ENCODE measurements around the gene SYTL2. TPM values are rescaled to one million over a fixed set of nuclear protein-coding genes. Genes with fewer than 3 reads are reported as not detected.
"Not testable (repeated sequence)": the region's sequence is repeated elsewhere in the genome, so short reads cannot be mapped to it uniquely, and the experiment has no call there.

Gene SYTL2
- total RNA-seq, 2 donors from 2014 or later = 144 to 183 TPM

DNA sequence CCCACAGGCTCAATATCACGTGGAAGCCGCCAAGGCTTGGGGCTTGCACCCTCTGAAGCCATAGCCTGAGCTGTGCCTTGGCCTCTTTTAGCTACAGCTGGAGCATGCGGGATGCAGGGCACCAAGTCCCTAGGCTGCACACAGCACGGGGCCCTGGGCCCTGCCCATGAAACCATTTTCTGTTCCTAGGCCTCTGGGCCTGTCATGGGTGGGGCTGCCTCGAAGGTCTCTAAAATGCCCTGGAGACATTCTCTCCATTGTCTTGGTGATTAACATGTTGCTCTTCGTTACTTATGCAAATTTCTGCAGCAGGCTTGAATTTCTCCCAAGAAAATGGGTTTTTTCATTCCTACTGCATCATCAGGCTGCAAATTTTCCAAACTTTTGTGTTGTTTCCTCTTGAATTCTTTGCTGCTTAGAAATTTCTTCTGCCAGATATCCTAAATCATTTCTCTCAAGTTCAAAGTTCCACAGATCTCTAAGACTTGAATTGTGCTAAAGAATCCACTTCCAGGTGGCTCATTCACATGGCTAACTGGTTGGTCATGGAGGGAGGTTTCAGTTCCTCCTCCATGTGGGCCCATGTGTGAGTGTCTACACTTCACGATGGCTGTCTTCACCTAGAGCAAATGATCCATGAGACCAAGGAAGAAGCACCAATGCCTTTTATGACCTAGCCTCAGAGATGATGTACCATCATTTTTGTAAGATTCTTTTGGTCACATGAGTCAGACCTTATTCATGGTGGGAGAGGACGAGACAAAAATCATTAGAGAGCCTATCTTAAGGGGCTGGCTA, 138.6 kb downstream of the SYTL2 start:
- intact Hi-C loops (cut with DNase I) = no loop called here
- DNase-seq (ENCODE audit: low spot score) = no peak

DNA sequence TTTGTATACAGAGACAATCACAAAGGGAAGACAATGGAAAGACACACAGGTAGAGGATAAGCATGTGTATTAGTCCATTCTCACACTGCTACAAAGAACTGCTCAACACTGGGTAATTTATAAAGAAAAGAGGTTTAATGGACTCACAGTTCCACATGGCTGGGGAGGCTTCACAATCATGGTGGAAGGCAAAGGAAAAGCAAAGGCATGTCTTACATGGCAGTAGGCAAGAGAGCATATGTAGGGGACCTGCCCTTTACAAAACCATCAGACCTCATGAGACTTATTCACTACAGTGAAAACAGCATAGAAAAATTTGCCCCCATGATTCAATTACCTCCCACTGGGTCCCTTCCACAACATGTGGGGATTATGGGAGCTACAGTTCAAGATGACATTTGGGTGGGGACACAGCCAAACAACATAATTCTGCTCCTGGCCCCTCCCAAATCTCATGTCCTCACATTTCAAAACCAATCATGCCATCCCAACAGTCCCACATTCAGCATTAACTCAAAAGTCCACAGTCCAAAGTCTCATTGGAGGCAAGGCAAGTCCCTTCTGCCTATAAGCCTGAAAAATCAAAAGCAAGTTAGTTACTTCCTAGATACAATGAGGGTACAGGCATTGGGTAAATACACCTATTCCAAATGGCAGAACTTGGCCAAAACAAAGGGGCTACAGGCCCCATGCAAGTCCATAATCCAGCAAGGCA, 139.8 kb downstream of the SYTL2 start:
- intact Hi-C loops (cut with DNase I); DNase-seq (ENCODE audit: low spot score): not testable (repeated sequence)

DNA sequence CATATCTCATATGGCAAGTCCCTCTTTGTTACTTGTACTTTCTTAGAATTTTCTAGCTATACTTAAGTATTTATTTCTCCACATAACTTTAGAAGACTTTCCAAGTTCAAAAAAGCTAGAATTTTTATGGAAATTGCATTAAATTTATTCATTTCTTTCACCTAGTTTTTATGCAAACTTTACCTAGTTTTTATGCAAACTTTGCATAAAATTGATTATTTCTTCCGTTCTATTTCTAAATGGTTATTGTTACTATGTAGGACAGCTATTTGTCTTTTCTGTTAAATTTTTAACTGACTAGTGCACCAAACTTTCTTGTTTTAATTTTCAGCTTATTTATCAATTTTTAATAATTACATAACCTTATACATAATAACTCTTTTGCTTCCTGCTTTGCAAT, 142.8 kb downstream of the SYTL2 start:
- intact Hi-C loops (cut with DNase I) = no loop called here
- no peak for DNase-seq (ENCODE audit: low spot score)

DNA sequence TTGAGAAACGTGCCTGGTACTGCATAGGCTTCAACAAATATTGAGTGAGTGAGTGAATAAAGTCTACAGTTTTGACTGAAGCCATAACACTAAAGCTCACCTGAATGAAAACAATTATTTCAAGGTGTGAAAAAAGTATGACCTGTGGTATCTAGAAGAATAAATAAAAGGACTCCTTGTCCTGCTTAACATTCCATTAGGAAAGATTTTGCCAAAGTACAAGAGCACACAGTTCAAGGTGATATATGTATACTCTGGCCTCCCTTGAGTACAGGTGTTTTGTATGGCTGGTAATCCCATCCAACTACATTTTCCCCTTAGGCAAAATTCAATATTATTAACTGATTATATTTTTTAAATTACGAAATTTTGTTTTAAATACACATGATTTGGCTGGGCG, 144.3 kb downstream of the SYTL2 start:
- DNase-seq (ENCODE audit: low spot score) = no peak
- intact Hi-C loops (cut with DNase I) = no loop called here

DNA sequence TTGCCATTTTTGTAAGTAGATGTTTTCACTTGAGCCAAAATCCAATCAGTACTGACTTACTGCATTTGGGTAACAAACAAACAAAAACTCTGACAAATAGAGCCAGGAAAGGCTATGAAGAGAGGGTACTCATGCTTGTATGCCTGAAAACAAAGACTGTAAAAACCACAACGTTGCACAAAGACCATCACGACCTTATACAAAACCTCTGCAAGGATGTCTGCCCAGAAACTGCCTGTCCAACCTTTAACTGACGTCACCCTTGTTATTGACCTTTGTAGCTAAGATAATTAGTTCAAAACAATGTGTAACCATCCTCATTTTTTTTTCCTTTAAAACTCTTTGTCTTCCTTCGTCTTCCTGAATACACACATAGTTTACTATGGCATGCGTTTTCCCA, 145.2 kb downstream of the SYTL2 start:
- intact Hi-C loops (cut with DNase I) = no loop called here
- no peak for DNase-seq (ENCODE audit: low spot score)

DNA sequence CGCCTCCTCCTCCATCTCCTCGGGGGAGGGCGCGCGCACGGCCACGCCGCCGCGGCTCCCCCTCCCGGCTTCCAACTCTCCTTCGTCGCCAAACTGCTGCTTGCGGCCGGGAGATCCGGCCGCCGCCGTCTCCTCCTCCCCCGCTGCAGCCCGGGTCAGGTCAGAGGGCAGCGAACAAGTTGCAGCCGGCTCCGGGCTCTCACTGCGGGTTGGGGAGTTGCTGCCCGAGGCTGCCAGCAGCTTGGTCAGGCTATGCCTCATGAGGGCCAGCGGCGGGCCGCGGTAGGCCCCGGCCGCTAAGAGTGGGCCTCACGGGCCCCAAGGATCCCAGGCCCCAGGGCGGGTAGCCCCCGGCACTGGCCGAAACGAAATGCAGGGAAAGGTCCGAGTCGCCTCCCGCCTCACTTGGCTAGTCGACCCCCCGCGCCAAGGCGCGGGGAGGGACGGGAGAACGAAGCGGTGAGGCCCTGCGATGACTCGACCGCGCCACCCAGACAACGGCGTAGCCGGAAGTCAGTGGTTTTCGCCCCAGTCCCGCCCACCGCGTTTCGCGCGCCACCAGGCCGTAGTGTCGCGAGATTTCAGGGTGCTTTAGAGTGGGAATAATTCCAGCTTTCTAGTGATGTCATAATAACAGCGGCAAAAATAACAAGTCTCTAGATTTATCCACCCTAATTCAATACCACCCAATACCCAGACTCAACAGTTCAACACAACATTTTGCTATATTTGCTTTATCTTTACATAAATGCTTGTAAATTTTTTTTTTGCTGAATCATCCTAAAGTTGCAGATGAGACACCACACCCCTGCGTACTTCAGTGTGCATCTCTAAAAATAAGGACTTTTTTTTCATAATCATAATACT, 146.1 kb downstream of the SYTL2 start, which contains the start of gene CREBZF:
Gene CREBZF, minus strand, starts transcription at position 515 of the 867 bp plus-strand sequence. Its CDS starts 254 bp downstream, at position 261.
- DNase-seq (ENCODE audit: low spot score) = peak; percentile 98
- intact Hi-C loops (cut with DNase I) = no loop called here

DNA sequence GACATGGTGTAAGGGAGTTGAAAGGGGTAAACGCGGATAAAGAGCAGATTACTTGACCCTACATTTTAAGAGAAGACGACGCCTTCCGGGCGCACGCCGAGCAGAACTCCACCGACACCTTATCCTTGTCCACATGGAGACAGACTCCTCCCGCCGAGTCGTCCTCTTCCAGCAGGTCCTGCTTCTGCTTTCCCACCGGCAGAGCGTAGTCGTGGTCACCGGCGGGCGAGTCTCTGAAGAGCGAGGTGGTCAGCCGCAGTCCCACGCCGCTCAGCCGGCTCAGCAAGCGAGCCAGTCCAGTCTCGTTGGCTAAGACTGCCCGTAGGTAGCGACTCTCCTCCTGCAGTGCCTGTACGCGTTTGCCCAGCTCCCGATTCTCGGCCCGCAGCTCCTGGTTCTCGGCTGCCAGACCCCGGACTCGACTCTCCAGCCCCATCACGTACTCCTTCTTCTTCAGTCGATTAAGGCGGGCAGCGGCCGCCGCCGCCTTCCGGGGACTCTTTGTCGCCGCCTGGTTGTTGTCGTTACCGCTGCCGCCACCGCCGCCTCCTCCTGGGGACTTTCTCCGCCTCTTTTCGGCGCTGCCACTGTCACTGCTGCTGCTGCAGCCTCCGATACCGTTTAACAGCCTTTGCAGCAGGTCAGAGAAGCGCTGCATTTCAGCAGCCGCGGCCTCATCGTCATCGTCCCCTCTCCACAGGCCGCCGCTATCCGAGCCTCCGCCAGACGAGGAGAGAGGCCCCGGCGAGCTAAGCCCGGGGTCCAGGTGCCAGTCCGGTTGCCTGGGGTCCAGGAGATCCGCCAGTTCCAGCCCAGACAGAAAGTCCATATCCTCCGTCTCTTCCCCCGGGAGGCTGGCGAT, 147.0 kb downstream of the SYTL2 start:
- peak; percentile 94 for DNase-seq (ENCODE audit: low spot score)
- intact Hi-C loops (cut with DNase I) = no loop called here

DNA sequence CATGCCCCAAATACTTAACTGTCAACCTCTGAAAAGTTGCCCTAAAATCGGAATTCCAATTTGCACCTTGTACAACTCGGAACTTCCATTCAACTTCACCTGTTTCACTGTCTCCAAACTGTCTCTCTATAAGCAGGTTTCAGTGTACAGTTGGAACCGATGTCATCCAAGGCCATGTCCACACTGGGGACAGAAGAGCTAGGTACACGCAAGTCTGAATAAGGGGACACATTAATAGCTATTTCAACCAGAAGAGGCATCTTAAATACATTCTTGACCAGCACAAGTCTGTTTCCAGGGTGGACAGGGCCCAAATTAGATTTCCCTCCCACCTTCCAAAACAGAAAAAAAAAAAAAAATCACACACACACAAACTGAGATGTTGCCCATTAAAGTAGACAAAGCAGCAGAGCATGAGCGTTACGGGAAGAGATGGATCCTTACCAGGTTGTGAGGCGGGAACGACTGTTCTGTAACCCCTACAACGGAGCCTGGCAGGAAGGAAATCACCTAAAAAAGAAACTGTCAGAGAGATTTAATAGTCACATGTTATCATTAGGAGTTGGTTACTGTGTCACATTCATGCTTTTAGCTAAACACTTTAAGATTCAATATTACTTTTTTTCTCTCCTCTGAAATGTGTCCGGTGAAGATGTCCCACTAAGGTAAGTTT, 147.7 kb downstream of the SYTL2 start:
- DNase-seq (ENCODE audit: low spot score) = no peak
- intact Hi-C loops (cut with DNase I) = no loop called here

DNA sequence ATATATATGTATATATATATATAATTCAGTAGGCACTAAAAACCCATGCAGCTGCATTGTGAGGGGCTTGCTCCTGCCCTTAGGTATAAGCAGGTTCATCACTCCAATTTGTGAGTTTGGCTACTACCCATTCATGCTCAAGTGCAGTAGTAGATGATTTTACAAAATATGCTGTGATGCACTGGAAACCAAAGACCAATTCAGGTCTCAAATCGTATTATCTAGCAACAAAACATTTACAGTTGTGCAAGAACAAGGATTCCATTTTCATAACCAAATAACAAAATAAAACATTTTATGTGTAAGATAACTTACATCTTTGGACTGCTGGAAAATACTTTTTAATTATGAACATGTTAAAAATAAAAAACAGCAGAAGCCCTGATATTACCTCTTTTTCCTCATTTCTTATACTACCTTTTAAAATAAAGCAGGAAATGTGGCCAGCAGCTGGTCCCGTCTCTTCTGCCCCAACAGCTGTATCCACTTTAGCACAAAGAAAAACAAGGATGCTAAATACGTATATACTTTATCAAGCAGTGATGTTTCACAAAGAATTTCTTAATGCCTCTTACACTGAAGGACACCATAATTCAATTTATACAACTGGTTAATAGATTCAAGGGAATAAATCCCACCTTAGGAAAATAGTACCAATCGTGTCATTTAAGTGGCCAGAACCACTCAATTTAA, 148.8 kb downstream of the SYTL2 start:
- DNase-seq (ENCODE audit: low spot score) = no peak
- intact Hi-C loops (cut with DNase I) = no loop called here

DNA sequence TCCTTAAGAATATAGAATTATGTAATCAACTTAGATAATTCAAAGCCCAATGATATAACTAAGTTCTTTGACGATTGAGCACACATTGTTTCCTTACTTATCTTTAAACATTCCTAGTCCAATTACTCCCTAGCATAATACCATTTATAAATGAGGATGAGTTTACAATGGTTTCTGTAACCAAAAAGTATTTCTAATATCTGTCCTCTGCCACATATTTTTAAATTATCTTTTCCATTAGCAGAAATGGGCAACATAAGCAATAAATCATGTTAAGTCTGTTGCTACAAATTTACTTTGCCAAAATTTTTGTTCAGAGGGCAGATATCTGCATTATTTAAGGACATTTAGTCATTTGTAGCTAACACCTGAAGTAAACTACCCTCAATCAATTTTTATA, 152.8 kb downstream of the SYTL2 start:
- intact Hi-C loops (cut with DNase I) = no loop called here
- no peak for DNase-seq (ENCODE audit: low spot score)

DNA sequence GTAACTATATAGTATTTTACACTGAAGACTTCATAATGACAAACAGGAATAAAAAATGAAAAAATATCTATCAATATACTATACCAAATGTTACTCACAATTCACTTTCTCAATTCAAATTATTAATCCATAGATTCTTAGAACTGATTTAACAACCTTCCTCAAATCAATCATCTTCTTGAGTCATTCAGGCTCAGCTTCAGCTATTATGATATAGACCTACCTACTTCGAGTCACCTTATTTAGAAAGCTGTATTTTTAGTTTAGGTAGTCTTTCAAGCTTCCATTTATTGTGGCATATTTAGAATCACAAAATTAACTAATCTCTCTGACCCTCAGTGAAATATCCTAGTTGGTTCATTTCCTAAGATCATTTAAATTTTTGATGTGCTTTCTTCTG, 154.2 kb downstream of the SYTL2 start:
- intact Hi-C loops (cut with DNase I) = no loop called here
- no peak for DNase-seq (ENCODE audit: low spot score)

DNA sequence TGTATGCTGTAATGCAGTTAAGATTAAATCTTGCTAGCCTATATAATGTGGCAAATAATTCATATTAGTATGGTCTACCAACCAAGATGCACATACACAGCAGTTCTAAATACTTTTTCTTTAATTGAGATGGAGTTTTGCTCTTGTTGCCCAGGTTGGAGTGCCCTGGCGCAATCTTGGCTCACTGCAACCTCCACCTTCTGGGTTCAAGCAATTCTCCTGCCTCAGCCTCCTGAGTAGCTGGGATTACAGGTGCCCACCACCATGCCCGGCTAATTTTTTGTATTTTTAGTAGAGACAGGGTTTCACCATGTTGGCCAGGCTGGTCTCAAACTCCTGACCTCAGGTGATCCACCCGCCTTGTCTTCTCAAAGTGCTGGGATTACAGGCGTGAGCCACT, 156.6 kb downstream of the SYTL2 start:
- intact Hi-C loops (cut with DNase I); DNase-seq (ENCODE audit: low spot score): not testable (repeated sequence)

DNA sequence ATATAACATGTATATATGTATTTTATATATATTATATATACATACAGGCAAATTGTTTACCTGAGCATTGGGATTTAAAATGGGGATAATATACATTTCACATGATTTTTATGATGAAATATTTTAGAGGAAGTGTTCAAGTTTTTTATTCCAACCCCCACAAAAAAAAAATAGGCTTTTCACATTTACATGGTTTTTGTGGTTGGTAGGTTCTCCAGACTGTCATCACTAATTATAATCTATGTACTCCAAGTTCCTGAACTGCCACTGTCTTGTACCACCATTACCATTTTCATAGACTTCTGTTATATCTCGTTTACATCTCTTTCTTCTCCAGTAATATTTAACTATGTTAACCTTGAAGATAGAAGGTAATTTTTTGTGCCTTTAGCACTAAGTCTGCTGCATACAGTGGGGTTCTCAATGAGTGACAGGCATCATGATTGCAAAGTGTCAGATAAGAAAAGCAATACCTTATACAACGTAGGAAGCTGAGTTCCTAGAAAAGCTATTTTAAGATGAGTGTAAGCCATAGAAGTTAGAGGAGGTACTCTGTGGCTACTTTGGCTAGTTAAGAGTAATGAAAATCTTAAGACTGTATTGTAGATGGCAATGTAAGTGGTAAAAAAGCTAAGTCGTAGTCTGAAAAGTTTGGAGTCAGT, 158.0 kb downstream of the SYTL2 start:
- DNase-seq (ENCODE audit: low spot score) = no peak
- intact Hi-C loops (cut with DNase I) = no loop called here

DNA sequence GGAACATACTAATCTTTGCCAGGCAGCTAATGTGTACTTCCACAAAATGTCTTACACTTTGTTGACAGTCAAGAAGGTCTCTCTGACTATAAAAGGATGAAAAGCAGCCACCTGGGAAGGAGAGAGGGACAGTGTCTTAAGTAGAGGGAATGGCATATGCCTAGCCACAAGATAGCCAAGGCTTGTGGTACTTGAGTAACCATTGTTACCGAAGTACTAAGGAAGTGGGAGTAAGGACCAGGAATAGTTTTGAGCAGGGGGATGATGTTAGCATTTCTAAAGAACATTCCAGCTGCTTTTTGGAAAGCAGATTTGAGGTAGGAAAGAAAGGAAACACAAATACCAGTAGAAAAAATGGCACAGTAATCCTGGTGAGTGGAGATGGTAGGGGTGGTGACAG, 159.8 kb downstream of the SYTL2 start:
- DNase-seq (ENCODE audit: low spot score) = no peak

DNA sequence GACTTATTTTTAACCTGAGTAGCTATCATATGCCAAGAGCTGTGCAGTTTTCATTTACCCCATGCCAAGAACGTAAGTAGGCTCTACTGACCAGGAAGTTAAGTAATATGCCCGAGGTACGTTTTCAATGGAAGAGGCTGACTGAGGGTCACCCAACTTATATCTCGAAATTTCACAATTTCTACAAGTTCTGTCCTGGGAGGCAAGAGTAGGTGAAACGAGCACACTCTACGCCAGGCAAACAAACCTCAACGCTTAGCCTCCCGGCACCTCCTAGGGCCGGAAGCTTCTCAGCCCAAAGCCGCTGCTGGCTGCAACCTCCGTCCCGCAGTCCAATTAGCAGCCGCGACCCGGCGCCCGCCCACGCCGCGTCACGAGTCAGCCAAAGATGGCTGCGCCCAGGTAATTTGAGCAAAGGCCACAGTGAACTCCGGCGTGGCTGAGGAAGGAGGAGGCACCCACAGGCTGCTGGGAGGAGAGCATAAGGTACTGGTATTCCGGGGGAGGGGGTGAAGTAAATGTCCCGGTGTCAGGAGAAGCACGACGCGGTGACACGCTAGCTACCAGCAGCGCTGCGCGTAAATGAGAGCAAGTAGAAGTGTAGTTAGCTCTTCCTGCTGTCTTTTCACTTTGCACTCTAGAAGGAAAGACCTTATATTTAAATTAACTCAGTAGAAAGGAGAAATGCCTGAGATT, 163.2 kb downstream of the SYTL2 start, which contains the start of gene TMEM126A:
Gene TMEM126A, plus strand, starts transcription at position 364 of the 696 bp plus-strand sequence. CDS start 2,289 bp downstream, outside the sequence.
- DNase-seq (ENCODE audit: low spot score) = peak; percentile 96
- intact Hi-C loops (cut with DNase I) = no loop called here

More for the DNA sequence above, 159.8 kb downstream of the SYTL2 start:
- intact Hi-C loops (cut with DNase I) = no loop called here

DNA sequence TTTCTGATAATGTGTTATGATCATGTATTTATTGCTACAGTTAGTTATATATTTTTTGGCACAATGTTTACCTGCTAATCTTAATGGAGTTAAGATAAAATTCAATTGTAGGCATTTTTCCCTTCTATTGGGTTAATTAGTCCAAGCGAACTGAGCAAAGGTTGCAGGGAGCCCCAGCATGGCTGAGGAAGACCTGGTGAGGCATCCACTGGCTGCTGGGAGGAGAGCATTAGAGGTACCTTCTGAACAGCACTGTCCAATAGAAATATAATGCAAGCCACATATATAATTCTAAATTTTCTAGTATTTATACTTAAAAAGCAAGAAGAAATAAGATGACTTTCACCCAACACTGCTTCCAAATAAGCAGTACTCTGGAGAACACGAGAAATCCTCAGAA, 163.9 kb downstream of the SYTL2 start:
- no peak for DNase-seq (ENCODE audit: low spot score)
- intact Hi-C loops (cut with DNase I) = no loop called here
